Placental pericyte (primary cell): Measurements from ENCODE around the gene ANXA2R. TPM values are rescaled to one million over a fixed set of nuclear protein-coding genes. Genes with fewer than 3 reads are reported as not detected.

Experiments used
- total RNA-seq: library from RNA; depleted of rRNA; stranded (reverse); fragments of >200 nt; gene quantifications from 2 replicates; pipeline ENCODE4 v1.2.3, GENCODE V29; 2012

The ANXA2R gene, protein sequence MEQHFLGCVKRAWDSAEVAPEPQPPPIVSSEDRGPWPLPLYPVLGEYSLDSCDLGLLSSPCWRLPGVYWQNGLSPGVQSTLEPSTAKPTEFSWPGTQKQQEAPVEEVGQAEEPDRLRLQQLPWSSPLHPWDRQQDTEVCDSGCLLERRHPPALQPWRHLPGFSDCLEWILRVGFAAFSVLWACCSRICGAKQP
- total RNA-seq = 2.0 and 3.4 TPM in 2 replicates

DNA sequence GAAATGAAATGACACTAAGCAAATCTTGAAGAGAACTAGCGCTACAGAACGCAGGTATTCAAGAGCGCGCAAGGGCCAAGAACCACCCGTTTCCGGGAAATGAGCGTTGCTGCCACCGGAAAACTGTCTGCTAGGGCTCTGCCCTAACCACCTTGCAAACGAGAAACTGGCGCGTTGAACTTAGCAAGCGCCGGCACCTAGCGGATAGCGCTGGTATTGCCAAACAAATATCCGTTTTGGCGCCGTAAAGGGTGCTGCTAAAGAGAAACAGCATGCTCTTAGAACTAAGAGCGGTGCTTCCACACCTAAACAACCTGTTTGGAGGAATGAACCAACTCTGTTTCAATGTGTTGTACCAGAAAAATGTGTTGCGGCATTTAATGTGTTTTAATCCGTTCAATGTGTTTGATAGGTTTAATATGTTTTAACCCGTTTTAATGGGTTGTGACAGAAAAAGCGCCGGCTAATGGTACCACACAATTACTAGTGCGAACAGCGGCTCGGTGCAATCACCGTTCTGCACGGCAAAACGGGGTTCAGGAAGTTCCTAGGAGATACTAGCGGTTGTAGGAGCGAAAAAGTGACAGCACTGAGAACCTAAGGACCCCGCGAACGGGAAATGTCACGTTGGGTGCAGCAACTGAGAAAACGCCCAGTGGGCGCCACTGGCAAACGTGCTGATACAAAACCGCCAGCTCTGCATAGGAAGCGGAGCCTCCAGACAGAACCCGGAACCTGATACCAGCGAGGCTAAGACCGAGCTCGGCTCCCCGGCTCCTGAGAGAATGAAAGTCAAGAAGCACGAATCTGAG, at the start of gene ANXA2R:
ANXA2R (minus strand) TSS at position 33 of the 812 bp plus-strand sequence. CDS start 273 bp downstream, outside the sequence.

Other genes with a start within 250 kb of the ANXA2R start
- 4.7 and 10.9 TPM in 2 replicates for gene SELENOP, start 228.4 kb downstream of the ANXA2R start, total RNA-seq
- 29.8 and 42.9 TPM in 2 replicates for gene ZNF131, start 80.6 kb upstream of the ANXA2R start, total RNA-seq
- gene NIM1K, start 151.9 kb upstream of the ANXA2R start, total RNA-seq = 0.43 and 0.44 TPM in 2 replicates